GM12801 (cell line): ENCODE data around the gene SUSD4.

Experiments
- CTCF ChIP-seq: IDR thresholded peaks from one replicate; pipeline ENCODE4 v1.5.1; 2011; ENCODE audit warnings: control low read depth; ENCODE audit not compliant: insufficient read length; ENCODE audit errors: extremely low read depth

Gene SUSD4

GRCh38 chr1:223175032-223175431 is 188.9 kb downstream of the SUSD4 start:
- TF ChIP-seq CTCF, result no peak
